ENCODE measurements around the gene UCHL1.

DNA sequence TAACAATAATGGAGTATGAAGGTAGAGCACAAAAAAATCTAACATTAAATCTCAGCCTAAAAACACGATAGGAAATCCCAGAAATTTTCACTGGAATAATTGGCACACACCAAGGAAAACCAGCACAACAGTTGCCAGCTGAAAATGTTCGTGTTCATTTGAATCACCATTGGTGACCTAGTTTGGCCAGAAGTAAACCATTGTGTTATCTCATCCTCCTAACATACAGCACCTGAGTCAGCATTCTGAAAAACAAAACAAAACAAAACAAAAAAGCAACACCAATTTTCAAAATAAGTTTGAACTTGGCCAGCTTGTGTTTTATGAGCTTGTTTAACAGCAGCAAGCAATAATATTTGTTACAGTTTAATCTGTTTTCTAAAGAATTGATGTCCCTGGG lies 41.1 kb downstream of the UCHL1 start:
- TF ChIP-seq EZH2 (IDR thresholded peaks at IDR 0.05): no peak
- TF ChIP-seq POLR2AphosphoS5 (IDR thresholded peaks at IDR 0.05; ENCODE audit: borderline replicate concordance, low read depth, low read length): no peak
- TF ChIP-seq FOXP2 (optimal IDR thresholded peaks at IDR 0.05; ENCODE audit: control extremely low read depth, extremely low read length, insufficient read depth): no peak

All from SK-N-MC (cell line).